COR-L47 (cell line): ENCODE measurements around the gene ZBTB7C.

Source experiments
- DNase-seq: peaks from one replicate; lab custom pipeline; 2025; lab: John Stamatoyannopoulos, UW

Gene ZBTB7C

DNA sequence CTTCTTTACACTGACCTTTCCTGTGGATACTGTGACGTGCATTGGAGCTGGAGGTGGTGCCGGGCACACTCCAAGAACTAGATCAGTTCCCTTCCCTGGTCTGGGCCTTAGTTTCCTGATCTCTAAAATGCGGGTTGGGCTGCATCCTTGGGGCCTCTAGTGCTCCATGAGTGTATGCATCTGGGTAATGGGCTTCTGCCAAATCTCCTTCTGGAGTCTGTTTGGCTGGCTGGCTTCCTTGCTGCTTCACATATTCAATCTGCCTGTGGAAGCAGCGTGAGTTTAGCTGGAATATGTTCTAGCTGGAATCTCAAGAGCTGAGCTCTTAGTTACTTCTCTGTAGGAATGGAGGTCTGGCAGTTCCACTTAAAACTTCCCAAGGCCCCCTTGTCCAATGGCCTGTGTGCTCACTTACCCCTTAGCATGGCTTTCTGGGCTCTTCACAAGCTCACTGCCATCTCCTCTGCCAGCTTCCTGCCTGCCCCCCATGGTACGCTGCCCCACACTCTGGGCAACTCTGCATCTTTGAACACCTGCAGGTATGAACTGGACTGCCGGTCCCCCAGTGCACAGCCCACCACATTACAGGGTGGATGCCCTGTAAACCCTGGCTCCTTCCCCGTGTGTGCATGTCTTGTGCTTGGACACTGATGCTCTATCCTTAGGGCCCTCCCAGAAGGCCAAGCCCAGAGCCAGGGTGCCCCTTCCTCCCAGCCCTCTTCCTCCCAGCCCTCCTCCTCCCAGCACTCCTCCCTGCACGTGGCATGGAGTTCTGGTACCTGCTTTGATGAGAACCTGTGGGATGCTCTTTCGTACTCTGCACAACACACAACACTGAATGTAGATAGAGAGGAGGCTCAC is 375.2 kb downstream of the ZBTB7C start:
- DNase-seq, result no peak

DNA sequence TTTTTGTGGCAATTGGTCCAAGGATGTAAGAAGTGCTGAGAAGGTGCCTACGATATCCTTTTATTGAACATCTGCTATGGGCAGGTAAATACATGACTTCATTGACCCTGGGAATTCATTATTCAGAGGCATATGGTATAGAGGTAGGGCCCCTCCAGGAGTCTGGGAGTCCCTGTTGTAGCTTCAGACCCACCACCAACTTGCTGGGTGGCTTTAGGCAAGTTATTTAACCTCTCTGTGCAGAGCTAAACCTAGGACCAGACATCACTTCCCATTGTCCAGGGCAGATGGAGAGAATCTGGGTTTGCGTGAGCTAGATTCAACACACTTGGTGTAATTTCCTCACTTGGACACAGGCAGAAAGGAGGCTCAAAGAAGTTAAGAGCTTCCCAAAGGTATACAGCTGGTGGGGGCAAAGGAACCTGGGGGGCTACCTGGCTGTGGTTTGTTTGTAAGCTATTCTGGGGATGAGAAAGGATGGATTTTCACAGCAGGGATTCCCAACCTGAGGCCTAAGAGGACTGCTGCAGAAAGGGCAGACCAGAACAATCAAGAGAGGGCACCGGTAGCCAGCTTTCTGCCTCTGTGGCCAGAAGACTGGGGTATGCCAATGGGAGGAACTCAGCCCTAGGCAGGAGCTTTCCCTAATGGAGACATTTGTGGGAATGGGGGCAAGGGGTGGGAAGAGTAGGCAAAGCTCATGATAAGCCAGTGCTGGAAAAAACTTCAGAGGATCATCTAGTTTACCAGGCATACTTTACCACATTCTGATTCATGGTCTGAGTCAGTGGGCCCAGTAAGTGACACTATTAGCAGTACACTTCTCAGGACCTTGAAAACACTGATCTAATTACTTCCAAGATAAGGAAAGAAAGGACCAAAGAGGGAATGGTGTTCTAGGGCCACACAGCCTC is 376.1 kb downstream of the ZBTB7C start:
- DNase-seq, result no peak

DNA sequence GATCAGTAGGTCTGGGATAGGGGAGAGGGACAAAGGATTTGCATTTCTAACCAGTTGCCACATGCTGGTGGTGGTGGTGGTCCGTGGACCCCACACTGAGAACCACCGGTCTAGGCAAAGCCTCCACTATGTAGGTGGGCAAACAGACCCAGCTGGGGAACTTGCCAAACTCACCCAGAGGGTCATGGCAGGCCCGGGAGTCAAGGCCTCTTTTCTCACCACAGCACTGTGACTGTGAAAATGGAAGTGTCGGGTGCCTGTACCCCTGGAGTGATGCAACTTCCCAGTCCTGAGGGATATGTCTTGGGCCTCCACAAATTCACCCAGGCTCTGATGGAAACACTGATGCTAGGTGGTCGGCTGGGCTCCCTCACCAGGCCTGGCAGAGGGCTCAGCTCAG is 377.5 kb downstream of the ZBTB7C start:
- no peak for DNase-seq

DNA sequence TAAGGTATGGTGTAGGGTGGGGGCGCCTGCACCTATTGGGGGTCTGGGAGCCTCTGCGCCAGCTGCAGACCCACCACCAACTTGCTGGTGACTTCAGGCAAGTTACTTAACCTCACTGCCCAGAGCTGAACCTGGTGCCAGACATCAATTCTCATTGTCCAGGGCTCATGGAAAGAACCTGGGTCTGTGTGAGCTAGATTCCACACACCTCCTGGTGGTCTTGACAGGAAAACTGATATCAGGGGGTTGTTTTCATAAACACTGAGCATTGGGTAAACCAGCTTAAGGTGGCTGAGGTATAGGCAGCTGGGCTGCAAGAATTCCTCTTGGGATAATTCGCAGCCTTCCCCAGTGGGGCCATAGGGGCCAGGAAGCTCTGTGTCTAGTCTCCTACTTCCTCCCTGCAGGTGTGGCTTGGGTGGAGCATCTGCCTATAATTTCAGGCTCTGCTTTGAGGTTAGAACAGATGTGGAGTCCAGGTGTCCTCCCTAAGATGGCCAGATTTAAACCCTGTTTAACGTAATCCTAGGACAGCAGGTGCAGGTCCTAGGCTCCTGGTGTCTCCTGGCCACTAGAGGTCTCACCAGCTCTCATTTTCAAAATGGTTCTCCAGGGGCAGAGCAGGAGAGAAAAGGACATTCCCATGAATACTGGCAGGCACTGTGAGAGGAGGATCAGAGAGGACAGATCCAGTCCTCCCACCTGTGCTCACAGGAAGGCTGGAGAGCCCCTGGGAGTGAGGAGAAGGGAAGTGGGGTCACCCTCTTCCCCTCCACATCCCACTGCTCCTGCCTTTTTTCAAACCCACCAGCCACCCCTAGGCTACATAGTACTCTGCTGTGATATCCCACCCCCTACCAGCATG is 378.3 kb downstream of the ZBTB7C start:
- peak; percentile 92 for DNase-seq

DNA sequence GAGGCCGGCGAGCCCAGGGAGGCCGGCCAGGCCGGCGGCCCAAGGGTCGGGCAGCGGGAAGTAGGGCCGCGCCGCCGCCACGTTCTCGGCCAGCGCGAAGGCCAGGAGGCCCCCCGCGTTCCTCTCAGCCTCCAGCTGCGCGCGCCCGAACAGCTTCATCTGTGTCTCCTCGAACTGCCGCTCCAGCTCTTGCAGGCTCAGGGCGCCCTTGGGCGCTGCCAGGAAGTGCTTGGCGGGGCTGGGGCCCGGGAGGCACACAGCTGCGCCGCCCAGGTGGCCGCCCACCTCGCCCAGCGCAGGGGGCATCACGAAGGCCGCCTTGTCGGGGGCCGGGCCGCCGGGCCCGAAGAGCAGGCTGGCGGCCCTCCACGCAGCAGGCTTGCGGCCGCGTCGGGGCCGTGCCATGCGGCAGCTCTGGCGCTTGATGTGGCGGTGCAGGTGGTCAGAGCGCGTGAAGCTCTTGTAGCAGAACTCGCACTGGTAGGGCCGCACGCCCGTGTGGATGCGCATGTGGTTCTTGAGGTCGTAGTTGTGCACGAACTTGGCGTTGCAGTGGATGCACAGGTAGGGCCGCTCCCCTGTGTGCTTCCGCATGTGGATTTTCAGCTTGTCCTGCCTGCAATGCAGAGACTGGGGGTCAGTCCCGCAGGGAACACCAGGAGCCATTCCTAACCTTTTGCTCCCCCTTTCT is 379.7 kb downstream of the ZBTB7C start:
- DNase-seq, result no peak

DNA sequence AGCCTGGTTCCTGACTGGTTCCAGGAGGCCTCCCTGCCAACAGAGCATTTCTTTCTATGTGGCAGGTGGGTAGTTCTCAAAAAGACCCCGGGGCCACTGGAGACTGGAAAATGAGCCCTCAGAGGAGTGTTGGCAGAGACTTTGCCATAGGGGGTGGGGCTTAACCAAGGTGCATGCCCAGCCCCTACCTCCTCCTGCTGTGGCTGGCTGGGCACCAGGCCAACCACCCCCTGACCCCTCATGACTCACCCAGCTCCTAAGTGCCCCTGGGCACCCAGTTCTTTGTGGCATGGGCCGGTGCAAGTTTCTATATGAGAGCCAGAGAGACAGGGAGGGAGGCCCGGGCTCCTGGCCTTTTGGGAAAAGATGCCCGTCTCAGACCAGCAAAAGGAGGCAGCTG is 380.5 kb downstream of the ZBTB7C start:
- peak; percentile 23 for DNase-seq

DNA sequence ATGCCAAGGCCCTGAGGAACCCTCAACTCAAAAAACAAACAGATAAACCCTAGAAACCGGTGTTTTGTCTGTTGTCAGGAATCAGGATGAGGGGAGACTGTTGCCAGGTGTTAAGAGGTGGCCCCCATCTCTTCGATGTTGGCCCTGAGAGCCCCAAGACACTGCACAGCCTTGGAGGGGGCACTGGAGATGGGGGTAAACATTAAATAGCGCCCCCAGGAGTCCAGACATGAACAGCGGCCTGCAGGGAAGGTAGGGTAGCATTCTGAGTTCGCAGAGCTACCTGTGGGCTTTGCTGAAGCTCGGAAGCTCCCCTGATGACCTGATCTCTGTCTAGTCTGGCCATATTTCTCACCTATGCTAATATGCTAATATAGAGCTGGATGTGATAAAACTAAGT is 381.1 kb downstream of the ZBTB7C start:
- DNase-seq, result no peak

DNA sequence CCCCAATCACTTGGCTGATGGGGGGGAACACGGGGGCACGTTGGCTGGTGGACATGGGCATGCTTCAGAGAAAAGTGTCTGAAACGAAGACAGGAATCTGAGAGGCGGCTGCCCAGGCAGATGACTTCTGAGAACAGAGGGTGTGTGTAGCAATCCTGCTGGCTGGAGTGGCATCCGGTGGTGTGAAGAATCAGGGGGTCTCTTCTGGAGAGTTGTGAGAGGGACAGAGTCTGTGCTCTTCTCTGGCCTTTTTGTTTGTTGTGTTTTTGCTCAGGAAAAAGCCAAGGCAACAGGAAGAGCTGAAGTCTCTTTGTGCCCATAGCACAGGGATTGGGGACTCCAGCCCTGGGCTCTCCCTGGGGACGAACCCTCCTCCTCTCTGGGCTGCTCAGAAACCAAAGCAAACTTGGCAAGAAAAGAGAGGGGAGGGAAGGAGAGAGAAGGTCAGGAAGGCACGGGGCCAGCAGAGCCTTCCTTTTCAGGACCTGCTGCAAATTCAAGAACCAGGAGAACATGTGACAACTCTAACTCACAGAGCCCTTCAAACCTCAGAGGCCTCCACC is 381.7 kb downstream of the ZBTB7C start:
- DNase-seq, result no peak

DNA sequence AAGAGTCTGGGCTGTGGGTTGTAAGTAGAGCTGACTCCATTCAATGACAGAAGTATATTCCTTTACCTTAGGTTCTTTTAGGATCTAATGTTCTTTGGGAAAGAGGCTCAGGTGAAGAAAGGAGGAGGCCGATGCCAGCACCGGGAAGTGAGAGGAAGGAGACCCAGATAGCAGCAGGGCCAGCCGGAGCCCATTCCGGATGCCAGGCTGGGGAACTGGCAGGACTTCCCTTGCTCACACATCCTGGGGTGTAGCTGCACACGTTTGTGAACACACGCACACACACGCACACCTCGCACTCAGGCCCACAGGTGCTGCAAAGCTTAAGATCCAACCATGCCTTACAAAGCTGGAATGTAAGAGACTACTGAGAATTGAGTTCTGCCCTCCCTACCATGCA is 383.0 kb downstream of the ZBTB7C start:
- DNase-seq, result no peak

DNA sequence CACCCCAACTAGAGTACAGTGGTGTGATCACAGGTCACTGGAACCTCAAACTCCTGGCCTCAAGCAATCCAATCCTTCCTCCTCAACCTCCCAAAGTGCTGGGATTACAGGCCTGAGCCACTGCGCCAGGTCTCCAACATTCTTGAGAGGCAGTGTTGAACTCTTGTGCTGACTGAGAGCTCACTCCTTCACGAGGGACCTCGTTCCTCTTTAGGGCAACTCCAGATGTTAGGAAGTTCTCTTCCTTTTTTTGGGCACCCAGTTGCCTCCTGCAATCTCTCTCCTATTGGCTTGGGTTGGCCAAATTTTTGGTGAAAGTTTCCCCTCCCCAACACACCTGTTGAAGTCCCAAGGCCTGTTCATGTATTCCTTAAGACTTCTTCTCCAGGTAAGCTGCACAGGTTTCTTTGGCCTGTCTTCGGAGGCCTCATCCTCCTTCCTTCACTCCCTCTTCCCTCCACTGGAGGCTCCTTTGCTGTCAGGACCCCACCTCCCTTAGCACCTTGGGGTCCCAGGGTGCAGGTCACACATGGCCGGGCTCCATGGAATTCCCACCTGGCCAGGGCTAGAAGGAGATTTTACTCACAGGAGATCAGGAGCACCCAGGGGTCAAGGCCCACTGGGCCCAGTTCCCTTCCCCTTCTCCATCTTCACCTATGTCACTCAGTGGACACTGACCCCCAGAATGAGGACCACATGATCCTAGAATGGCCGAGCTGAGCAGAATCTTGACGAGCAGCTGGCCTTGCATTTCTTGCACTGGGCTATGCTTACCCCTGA is 384.1 kb downstream of the ZBTB7C start:
- DNase-seq, result no peak

DNA sequence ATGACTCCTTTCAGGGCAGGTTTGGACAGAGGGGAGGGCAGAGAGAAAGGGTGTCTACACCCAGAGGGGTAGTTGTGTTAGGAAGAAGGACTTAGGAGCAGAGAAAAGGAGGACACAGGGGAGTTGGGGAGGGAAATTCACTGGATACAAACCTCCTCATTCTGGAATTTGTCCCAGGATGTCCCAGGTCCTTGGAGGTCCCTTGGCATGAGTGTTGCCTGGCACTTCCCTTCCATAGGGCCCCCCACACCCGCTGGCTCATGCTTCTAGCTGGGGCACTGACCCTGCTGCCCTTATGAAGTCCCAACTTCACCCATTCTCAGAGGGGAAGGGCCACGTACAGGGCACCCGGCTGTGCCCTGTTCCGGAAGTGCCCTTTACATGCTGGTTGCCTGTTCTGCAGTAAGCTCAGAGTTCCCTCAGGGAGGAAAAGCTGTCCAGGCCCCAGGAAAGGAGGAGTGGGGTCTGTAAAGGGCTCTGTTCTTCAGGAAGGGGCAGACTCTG is 385.1 kb downstream of the ZBTB7C start:
- DNase-seq, result no peak

DNA sequence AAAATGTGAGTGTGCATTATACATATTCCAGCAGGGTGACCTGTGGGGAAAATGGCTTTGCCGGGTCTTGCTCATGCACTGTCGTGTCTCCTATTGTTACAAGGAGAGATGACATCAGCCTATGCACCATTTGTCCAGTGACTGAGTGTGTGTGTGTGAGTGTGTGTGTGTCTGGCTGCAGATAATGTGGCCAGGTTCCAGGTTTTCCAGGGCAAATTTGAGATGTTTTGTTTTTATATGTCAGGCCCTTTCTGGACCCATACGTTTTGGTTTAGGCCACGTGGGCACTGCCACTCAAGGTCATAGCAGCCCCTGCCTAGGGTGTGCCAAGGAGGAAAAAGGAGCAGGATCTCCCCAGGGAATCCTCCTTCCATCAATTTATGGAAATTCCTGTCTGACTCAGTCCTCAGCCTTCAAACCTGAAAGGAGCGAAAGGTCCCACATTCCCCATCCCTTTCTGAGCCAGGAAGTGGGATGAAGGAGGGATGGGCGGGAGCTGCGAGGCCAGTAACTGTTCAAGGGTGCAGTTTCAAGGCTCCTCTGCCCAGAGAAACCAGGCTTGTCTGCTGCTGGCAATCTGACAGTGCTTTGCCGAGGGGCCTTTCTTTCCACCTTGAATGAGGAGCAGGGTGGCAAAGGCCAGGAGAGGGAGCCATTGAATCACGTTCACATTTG is 385.7 kb downstream of the ZBTB7C start:
- peak; percentile 84 for DNase-seq

DNA sequence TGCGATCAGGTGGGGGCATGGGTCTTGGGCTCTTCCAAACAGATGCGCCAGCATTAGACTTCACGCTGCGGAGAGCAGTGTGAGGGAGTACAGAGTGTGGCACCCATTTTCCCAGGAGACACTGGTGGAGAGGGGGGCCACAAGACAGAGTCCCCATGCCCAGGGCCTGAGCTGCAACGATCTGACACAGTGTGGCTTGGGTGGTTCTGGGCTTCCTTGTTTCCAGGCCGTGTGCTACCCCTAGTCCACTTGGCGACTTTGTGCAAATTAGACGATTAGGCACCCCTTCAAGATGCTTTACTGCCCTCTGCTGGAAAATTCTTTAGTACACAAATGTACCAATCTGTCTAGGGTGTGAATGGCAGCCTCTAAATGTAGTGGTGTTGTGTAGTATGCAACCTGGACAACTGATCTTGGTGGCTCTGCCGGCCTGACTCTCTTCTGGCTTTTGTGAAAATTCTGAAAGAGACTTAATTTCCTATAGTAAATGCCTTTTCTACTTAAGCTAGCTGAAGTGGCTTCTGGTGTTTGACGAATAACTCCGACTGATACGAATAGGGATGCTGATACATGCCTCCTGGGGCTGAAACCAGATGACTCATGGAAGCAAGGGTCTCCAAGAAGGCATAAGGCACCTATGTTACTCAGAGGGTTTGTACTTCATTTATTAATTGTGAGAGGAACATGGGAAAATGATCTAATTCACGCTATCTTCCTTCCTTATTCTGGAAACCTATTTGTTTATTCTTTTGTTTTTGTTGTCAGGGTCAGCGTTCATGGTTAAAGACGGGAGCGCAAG is 386.5 kb downstream of the ZBTB7C start:
- peak; percentile 94 for DNase-seq

DNA sequence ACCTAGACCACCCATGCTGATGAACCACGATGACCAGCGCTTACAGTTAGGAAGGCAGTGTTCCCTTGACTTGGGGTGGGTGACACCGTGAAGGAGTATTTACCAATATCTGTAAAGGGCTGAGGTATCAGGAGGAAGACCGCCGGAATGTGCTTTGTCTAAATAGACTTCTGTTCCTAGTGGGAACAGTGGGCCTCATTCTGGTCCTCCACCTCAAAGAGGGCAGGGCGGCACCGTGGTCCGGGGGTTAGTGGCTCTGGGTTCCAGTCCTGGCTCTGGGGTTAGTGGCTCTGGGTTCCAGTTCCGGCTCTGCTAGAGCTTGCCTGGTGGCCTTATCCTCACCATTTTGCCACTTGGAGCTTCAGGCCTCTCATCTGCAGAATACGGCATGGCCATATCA is 387.2 kb downstream of the ZBTB7C start:
- no peak for DNase-seq

DNA sequence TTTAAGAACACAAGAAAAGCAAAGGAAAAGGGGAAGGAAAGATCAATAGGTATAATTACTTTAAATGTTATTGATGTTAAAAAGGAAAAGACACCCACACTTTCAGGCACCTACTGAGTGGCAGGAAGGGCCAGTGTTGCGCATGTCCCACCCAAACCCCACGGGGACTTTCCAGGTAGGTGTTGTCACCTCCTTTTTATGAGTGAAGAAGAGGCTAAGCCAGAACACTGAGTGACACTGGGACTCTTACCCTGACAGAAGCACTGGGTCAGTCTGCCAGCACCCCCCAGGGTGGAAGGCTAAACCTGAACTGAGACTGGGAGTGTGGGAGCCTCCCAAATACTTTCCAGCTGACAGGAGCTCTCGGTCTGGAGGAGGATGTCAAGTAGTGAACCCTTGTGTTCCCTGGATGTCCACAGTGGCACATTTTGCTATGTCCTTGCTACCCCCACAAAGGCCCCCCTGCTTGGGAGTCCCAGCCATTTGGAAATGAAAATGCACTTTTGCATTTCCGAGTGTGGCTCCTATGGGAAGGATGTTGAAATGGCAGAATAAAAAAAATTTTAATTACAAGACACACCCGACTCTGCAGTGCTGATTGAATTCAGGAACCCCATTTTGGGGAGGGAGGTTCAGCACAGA is 387.8 kb downstream of the ZBTB7C start:
- DNase-seq, result no peak

DNA sequence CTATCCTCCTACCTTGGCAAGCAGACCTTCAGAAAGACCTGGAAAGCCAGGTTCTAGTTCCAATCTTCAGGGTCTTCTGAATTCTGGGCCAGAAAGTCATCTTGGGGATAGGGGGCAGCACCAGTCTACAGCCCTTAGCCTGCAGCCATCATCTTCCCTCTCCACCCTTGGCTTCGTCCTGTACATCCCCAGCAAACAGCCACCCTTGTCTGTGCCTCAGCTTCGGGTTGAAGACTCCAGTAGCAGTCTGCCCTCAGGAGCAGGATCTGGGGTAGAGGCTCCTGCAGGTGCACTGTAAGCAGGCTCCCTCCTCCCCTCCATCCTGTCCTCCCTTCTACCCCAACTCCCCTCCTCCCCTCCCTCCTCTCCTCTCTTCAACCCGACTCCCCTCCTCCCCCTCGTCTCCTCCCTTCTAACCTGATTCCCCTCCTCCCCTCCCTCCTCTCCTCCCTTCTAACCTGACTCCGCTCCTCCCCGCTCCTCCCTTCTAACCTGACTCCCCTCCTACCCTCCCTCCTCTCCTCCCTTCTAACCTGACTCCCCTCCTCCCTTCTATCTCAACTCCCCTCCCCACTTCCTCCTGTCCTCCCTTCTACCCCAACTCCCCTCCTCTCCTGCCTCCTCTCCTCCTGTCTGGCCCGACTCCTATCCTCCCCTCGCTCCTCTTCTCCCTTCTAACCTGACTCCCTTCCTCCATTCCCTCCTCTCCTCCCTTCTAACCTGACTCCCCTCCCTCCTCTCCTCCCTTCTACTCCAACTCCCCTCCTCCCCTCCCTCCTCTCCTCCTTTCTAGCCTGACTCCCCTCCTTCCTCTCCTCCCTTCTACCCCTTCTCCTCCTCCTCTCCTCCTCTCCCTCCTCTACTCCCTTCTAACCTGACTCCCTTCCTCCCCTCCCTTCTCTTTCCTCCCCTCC is 388.6 kb downstream of the ZBTB7C start:
- no peak for DNase-seq
